ENCODE measurements around the gene FICD.
"Not testable (repeated sequence)": the region's sequence is repeated elsewhere in the genome, so short reads cannot be mapped to it uniquely, and the experiment has no call there.

FICD gene

DNA sequence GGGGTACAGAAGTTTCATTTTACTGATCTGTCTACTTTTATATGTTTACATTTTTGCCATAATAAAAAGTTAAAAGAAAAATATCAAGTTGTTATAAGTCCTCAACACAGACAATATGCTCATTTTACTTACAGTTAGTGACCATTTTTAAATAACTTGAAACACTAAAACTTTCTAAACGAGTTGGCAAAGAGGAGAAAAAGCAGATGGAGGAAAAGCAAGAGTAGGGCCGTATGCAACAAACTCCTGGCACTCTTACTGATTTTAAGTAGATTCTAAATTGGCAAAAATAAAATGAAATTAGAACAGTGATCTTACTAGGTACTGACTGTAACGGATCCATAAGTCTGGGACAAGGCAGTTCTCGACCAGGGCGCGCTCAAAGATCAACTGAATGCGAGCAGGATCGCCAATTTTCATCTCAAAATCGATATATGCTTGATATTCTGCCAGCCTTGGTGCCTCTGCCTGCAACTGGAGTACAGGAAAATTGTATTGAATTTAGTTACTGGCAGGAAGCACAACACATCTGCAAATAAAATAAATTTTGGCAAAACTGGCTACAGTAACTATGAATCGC, 23.6 kb downstream of the FICD start:
- no peak for DNase-seq

DNA sequence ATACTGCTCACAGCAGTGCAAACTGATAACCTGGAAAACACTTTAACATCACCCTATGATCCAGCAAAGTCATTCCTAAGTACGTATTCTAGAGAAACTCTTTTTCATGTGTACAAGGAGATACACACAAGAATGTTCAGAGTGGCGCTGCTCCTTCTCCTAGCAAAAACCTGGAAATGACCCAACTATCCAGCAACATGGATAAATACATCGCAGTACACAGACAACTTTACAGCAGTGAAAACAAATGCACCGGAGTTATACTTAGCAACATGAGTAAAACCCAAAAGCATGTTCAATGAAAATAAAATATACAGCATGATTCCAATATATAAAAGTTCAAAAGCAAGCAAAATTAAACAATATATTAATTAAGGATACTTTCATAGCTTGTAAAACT, 27.2 kb downstream of the FICD start:
- no peak for DNase-seq

DNA sequence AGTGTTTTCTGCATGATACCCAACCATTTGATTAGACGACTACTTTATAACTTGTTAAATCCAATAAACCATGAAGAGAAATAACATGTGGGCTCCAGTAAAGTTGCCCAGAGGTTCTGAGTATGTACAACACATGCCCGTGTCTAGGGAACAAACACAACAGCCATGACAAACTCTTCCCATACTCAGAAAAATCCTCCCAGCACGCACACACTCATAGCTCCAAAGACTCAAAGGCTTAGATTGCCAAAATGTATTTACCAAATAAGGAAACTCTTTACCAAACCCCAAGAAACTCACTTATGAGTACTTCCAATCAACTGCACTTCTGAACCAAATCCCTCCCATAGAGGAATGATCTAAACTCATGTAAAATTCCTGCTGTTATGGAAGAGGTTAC, 28.6 kb downstream of the FICD start:
- DNase-seq = no peak

DNA sequence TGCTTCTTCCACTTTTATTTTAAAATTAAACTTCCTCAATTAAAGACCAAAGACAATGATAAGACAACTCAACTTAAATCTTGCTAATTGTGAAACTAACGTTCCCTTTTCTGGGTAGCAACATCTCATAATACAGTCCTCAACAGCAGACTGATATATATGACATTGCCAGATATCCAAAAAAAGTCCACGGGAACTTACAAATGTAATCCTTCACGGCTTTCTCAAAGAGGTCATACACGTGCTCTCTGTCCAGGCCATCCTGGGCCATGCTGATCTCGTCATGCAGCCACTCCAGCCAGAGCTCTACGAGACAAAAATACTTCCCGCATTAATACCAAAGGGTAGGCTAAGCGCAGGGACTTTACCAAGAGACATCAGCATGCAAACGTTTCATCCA, 32.6 kb downstream of the FICD start:
- no peak for DNase-seq

DNA sequence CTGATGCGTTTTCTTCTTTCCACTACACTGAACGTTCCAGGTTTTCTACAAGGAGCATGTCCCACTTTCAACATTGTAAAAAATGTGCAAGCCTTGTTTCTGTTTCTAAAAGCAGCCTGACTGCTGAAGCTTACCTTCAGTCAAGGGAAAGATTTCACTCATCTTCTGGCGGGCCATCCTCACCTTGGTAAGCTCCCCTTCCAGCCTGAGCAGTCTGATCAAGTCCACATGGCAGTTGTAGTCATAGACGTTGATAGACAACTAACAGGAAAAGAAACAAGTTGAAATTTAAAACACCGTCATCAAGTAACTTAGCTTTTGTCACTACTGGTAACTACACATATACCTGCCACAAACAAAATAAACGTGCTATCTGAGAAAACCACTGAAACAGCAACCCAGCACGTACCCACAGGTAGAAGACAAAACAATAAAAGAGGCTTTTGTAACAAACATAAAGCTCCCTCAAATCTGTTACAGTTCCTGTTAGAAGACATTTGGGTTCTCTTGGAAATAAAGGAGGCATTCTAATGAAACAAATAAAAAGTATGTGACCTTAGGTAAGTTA, 34.0 kb downstream of the FICD start:
- no peak for DNase-seq

DNA sequence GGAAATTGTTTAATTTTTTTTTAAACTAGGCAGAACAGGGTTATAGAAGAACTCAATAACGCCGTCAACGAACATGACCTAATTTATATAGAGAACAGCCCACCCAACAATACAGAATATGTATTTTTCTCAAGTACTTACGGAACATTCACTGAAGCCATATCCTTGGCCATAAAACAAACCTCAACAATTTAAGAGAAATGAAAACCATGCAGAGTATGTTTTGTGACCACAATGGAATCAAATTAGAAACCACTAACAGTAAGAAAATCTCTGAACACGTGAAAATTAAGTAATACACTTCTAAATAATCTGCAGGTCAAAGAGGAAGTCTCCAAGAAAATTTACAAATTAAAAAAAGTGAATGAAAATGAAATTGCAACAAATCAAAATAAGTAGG, 36.5 kb downstream of the FICD start:
- DNase-seq = no peak

DNA sequence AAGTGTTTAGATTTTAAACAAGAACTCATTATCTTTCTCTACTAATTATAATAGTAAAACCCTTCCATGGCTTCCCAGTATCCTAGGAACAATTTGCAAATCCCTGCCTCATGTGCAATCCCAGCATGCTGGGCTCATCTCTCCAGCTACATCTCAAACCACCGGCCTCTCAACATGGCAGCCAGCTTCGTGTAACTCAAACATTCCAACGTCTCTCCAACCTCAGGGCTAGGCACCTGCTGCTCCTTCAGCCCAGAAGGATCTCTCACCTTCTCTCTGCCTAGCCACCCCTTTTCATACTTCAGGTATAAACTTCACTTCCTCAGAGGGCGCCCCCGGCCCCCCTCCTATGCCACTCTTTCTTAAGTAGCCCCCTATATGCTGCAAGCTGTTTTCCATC, 38.7 kb downstream of the FICD start:
- no peak for DNase-seq

DNA sequence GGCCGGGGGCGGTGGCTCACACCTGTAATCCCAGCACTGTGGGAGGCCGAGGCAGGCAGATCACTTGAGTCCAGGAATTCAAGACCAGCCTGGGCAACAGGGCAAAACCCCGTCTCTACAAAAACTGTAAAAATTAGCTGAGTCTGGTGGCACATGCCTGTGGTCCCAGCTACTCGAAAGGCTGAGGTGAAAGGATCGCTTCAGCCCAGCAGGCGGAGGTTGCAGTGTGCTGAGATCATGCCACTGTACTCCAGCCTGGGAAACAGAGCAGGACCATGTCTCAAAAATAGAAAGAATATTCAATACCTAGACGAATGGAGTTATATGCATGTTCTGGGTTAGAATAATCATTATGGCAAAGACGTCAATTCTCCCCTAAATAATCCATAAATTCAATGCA, 40.3 kb downstream of the FICD start:
- DNase-seq = not testable (repeated sequence)

DNA sequence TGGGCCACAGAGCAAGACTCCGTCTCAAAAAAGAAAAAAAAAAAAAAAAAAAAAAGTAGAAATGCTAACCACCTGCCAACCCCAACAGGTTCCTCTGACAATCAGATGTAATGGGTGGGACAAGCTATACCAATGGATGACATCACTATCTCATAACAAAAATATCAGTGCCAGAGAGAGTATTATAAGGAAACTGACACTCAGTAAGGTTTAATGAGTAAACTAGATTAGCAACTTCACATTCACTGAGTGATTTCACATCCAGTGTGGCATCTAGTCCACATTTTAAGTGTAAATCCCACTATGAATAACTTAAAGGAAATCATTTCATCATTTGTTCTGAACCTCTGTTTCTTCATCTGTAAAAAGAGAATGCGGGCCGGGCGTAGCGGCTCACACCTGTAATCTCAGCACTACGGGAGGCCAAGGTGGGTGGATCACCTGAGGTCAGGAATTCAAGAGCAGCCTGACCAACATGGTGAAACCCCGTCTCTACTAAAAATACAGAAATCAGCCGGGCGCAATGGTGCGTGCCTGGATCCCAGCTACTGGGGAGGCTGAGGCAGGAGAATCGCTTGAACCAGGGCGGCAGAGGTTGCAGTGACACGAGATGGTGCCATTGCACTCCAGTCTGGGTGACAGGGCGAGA, 44.1 kb downstream of the FICD start:
- DNase-seq = no peak

DNA sequence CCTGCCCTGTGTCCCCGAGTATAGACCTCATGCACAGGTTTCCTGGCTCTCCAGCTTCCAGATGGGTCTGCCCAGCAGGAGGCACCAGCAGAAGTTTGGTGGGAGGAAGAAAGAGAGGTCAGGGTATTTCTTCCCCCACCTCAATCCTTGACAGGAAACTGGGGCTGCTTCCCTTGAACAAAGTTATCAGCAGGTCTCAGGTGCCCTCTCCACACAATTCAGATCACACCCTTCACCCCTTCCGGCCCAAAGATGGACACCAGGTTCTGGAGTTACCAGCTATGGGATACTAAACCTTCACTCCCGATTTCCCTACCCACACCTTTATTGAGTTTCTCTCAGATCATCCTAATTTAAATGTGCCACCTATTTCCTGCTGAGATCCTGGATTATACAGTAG, 44.7 kb downstream of the FICD start:
- DNase-seq = no peak

DNA sequence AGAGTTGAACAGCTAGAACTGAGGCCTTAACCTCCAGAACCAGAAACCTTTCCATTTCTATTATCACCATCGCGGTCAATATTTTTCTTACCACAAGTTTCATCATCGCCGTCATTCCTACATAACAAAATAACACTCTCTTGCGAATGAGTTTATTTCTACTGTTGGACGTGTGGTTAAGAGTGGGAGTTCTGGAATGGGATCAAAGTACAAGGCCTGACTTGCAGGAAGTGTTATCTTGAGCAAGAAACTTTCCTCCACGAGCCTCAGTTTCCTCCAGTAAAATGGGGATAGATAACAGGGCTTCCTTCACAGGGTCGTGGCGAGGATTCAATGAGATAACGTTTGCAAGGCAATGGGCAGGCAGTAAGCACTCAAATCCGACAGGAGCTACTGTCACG, 45.2 kb downstream of the FICD start:
- DNase-seq = no peak

DNA sequence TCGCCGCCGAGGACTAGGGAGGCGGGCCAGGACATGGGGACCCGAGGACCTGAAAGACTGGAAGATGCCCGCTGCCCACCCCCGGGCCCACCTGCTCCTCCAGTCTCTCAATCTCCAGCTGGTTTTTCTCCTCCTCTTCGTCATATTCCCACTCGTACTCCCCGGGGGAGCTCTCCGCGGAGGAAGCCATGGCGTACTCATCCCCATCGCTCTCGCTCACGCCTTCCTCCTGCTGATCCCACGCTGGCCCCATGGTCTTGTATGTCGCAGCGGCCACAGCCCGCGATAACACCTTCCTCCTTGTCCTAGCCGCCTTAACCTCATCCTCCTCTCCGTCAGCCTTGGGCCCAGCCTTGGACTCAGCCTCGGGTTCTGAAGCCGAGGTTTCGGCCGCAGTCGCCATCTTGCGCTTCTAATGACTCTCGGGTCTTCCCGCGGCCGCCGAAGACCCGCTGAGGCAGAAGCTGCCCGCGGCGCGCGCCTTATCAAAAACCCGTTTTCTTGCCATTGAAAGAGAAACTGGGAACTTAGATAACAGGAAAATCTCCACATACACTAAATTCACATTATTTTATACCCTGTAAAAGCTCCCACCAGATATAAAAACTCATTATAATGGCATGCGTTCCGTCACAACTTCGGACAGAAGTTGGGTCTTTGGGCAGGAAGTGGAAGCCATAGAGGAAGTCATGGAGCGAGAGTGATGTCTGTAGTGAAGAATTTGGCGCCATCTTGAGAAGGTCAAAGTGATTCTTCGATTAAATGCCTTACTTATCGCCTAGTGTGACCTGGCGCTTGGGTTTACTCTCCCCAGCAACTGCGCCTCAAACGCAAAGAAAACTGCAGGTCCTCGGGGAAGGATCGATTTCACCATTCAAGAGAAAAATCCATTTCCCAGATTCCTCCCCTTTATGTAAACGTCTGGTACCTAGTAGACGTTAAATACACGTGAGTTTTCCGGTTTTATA, 46.0 kb downstream of the FICD start, which contains the start of gene SART3:
SART3 (minus strand) TSS at position 422 of the 968 bp plus-strand sequence; CDS start at position 403, 19 bp downstream.
- DNase-seq = peak; percentile 82

DNA sequence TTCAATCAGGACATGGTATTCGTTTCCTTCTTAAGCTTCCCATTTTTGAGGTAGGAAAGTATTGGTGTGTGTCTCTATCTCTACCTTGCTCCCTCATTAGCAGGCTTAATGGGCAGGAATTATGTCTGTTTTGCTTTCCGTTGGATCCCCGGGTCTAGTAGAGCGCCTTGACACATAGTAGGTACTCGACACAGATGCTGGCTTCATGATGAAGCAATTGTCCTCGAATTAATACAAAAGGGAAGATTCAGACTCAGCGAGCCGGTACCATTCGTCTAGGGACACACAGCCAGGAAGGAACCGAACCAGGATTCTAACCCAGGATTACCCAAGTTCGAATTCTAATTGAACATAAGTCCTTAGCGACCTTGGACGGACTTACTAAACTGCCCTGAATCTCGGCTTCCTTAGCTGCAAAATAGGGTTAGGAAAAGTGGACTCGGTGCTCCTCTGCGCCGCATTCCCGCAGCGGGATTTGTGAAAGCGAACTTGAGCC, 46.8 kb downstream of the FICD start:
- peak; percentile 13 for DNase-seq

DNA sequence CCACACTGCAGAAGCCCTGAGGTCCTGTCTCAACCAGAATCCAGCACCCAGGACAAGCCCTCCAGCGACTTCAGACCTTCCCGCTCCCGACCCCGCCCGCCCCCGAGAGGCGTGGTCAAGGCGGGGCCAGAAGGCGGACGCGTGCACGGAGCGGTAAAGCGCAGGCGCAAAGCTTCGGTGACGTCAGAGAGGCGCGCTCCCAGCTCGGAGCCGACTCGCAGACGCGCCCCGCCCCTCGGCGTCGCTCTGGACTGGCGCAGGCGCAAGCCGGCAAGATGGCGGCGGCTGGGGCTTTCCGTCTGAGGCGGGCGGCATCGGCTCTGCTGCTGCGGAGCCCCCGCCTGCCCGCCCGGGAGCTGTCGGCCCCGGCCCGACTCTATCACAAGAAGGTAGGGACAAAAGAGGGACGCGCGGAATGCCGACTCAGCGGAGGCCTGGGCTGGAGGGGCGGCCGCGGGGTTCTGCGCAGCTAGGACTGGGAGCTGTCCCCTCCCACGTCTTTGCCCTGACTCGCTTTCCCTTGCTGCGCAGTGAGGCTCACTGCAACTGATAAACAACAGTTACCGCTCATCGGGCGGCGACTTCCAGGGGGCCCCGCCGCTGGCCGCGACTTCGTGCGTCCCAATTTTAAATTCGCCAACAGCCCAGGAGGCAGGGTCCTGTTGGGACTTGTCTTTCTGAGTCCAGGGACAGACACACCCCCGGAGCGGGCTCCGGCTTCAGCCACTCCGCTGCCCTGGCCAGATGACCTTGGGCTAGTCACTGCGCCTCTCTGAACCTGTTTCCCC, 47.5 kb downstream of the FICD start, which contains the start of gene ISCU:
ISCU (plus strand) TSS at position 249 of the 788 bp plus-strand sequence; CDS start at position 276, 27 bp downstream.
- DNase-seq = peak; percentile 100

DNA sequence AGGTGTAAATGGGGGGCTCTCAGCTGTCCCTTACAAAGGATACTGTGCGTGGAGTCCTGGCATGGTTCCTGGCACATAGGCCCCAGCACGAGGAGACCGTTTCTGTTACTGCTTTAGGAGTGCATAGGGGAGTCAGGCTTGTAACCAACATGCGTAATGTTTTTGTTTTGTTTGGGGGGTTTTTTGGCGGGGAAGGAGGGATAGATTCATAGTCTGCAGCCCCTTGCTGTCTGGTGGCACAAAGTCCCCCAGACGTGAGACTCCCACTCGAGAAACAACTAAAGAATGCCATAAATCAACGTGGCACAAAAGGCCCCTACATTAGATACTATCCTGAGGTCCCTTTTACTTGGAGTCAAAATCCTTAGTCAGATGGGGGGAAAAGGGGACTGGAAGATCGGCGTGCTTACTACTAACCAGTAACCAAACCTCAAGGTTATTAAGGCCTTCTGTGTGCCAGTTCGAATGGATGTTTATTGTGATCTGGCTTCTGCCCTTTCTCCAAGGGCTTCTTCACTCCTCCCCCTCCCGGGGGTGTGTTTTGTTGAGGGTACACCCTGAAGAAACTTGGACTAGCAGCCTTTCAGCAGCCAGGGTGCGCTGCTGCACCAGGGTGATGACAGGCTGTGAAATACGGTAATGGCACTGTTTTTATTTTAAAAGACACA, 48.2 kb downstream of the FICD start:
- peak; percentile 89 for DNase-seq

DNA sequence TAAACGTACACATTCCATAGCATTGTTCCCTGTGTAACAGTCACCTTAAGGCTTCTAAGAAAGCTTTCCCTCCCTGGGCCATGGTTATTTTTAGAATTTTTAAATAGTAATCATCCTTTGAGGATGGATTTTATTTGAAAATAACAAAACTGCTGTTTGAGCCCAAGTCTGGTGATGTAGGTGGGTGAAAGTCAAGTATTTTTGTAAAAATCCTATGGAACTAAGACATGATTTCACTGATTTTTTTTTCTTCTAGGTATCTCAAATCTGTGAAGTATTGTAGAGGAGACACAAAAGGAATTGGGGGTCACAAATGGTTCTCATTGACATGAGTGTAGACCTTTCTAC, 48.7 kb downstream of the FICD start:
- no peak for DNase-seq

DNA sequence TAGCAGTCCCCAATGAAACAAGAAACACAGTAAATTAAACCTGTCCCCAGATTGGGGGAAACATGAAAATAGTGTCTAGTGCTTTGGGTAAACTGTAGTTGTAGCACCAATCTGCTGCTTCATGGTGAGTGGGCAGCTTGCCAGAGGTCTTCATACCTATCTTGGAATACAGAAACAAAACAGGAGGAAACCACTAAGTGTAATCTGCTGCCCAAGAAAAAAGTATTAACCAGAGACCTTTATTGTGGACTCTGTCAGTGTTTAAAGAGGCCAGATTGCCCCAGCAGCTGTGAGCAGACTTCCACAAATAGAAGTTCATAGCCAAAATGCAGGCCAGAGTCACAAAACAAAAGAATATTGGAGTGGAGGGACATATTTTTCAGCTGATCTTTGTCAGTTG, 49.6 kb downstream of the FICD start:
- no peak for DNase-seq

DNA sequence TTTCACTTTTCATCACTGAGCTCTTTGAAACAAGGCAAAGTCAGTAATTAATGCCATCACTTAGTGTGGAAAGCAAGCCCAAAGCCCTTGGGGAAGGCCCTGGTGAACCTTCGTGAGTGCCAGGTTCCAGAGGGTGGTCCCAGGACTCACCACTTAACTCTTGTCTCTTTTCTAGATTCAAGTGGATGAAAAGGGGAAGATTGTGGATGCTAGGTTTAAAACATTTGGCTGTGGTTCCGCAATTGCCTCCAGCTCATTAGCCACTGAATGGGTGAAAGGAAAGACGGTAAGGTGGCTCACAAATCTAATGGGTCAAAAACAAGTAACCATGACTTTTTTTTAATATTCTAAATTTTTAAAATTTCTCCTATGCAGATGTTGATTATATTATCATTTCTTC, 50.1 kb downstream of the FICD start:
- DNase-seq = no peak

DNA sequence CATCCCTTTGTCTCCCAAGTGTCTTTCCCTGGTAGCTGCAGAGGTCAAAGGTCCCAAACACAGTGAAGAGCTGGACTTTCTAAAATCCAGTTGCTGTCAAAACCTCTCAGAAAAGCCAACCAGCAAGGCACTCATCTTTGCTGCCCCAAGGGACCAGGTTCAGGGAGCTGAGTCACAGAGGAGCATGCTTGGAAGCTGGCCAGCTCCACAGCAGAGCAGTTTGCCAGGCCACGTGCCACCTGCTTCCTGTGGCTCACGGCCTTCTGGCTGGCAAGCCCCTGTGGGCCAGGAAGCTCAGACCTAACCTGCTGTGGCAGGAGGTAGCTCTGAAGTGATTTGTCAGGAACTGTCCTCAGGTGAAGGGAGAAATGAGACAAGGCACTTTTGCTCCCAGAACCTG, 50.9 kb downstream of the FICD start:
- DNase-seq = peak; percentile 83

DNA sequence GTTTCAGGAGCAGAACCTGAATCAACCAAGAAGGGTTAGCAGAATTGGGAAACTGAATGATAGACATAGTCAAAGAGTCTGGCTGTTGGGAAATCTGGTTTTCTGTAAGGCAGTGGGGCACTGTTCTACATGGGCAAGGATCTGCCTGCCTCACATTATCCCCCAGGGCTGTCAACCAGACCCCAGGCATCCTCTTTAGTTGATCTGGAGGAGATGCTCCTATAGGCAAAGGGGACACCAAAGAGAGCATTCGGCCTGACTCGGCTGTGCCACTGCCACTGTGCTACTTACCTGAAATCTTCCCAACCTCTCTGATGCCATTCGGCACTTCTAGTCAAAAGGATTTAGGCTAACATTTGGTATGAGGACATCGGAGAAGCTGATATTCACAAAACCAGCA, 51.4 kb downstream of the FICD start:
- DNase-seq = no peak

DNA sequence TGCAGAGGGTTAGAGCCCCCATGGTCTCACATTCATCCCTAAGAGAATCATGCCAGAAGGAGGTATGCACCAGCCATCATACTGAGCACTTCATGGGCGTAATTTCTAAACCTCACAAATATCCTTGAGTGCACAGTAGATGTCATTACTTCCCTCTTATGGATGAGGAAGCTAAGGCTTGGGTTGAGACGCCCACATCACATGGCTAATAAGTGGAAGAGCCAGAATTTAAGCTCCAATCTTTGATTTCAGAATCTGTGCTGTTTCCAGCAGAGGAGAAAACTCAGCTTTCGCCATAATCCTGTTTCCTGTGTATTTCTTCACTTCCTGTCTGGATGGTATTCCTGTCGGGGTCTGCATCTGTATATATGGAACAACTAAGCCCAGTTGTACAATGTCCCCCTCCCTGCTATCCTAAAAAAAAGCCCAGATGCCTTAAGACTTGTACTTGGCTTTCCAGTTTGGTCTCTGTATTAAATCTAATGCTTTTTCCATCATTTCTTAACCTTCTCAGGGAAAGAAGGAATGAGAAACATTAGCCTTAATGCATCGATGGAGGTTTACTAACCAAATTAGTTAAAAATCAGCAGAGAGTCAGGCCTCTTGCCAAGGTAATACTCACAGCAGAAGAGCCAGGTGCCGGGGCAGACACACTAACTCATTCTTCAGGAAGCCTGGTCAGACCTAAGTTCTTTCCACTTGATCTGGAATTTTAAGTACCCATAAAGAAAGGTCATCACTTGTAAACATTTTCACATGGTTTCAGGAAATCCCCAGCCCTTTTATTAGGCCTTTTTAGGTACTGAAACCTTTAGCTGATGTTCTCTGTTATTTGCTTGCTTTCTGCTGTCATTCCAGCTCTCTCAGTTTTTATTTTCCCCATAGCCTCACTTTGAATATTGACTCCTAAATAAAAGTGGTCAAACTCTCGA, 52.6 kb downstream of the FICD start:
- no peak for DNase-seq

Data from CD4-positive, alpha-beta T cell treated with Interleukin-17A for 4 hours (primary cell).